GM18867 (cell line): ENCODE data around the gene TMEM184B.
"Not testable (repeated sequence)": the region's sequence is repeated elsewhere in the genome, so short reads cannot be mapped to it uniquely, and the experiment has no call there.

Source experiments
- ATAC-seq: cut with Tn5 transposase; IDR thresholded peaks from one replicate; pipeline ENCODE4 v1.9.1; 2021; ENCODE audit warnings: mild to moderate bottlenecking, moderate library complexity; ENCODE audit not compliant: unreplicated experiment

Gene TMEM184B

DNA sequence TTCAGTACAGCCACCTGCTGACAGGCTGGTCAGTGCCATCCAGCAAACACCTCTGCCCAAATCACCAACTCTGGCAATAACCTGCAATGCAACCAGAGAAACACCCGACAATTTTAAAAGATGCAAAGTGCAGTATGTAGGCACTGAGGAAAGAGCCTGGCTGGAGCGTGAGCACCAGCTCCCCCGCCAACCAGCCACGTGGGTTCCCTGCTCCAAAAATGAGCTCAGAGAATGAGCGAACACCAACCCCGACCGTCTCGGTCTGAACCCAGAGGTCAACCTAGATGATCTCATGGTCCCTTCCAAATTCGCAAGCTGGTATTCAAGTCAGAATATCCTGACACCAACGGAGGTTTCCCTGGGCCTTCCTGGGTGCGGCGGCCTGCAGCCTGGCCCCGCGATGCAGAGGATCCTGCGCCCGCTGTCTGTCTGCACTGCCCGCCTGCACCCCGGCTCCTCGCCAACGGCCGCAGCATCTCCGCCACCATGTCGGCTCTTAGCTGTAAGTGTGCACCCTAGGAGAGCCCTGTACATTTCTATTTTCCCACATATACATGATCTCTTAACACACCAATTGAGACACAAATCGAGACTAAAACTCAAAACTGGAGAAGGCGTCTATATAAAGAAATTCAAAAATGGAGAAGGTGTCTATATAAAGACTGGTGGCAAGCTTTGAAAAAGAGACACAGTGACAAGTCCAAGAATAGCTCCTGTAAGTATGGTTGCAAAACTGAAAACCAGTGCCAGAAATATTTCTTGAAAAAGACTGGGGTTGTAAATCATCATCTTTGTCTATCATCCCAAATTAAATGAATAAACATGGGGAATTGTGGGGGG lies 22.8 kb downstream of the TMEM184B start:
- no peak for ATAC-seq

- no peak for ATAC-seq
These were observed 23.5 kb downstream of the TMEM184B start for GRCh38 chr22:38249301-38249700.

GRCh38 chr22:38248280-38248679 lies 24.5 kb downstream of the TMEM184B start:
- ATAC-seq, result no peak

DNA sequence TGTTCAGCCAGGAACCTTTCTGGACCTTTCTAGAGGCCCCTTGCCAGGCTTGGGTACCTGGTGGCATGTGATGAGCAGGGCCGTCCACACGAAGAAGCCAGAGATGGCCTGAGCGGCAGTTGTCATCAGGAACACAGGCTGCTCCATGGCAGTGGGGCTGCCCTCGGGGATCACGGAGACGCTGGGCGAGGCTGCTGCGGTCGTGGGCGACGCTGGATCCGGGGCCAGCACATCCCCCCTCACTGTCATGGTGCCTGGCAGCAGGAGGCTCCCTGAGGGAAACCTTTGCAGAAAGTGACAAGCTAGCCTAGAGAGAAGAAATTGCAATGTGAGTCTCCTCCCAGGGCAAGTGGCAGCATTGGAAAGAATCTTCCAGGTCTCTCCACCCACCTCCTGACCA lies 25.1 kb downstream of the TMEM184B start:
- ATAC-seq, result no peak

DNA sequence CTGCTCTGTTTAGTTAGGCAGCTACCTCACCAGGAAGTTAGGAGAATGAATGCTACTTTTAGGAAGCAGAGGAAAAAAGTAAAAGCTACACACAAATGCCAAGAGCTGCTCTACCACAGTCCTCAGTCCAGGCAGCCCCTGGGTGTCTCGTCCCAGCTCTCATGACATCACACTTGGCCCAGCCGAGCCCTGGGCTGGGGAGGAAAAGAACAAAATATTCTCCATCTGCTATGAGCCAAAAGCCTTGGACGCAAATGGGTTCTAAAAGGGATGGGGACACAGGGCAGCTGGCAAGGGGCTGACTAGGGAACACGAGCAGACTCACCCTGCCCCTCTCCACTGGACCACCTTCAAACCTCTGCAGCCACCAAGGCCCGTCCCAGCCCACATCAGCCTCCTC lies 26.1 kb downstream of the TMEM184B start:
- no peak for ATAC-seq

GRCh38 chr22:38246046-38246658 lies 26.7 kb downstream of the TMEM184B start:
- no peak for ATAC-seq

DNA sequence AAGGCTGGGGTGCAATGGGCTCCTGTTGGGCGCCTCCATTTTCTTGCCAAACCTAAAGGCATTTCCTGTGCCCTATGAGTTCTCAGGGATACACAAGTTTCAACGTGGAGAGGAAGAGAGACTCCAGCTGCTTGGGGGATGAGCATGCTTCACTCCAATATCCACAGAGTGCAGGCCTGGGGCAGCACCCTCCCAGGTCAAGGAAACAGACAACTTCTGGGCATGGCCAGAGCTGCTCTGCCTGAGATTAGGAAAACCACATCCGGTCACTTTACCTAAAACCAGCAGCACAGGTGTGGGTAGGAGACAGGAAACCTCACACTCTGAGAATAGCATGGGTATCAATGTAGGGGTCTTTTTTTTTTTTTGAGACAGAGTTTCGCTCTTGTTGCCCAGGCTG lies 28.7 kb downstream of the TMEM184B start:
- ATAC-seq, result no peak

- ATAC-seq, result no peak
These were observed 29.6 kb downstream of the TMEM184B start for GRCh38 chr22:38243007-38243765.

- no peak for ATAC-seq
These were observed 32.0 kb downstream of the TMEM184B start for GRCh38 chr22:38240734-38241252.

DNA sequence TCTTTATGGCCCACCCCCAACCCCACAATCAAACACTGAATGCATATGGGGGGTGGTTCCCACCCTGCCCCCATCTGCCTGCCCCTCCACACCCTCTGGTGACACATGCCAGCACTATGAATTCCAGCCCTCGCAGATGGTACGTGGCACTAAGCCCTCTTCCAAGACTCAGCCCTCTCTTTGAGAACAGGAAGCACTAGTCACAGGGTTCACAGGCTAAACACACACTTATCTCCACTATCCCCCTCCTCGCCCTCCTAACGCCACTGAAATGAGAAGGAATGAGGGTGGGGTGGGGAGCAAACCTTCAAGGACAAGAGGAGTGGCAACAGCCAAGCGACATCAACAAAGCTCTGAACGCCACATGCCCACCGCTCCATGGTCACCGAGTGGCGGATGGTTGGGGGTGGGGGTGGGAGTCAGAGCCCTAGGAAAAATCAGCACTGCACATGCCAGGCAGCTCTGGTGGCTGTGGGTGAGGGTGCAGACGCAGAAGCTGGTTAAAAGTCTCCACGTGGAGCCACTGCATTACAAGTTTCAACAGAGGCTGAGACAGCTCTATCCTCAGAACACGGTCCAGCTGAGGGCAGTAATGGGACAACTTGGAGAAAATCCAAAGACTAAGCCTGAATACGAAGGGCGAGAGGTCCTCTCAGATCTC lies 33.6 kb downstream of the TMEM184B start:
- no peak for ATAC-seq

DNA sequence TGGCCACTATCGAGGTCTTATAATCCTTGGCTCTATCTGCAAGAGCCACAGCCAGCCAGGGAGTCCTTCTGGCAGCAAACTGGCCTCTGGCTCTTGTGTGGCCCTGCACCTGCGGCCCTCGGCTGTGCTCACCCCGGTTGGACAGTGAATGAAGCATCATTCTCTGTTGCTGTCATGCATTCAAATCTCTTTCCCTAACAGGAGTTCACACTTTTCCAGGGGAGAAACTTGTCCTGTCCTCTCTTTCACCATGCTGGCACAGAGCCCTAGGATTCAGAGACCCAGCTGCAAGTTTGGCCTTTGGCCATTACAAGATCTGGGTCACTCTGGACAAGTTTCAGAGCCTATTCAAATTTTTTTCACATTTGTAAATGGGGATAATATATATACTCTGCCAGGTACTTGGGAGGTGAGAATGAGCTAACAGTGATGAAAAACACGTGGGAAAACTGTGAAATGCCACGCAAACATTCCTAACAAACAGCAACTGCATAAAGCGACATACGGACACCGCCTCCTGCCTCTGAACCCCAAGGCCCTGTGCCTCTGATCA lies 34.2 kb downstream of the TMEM184B start:
- ATAC-seq, result no peak

DNA sequence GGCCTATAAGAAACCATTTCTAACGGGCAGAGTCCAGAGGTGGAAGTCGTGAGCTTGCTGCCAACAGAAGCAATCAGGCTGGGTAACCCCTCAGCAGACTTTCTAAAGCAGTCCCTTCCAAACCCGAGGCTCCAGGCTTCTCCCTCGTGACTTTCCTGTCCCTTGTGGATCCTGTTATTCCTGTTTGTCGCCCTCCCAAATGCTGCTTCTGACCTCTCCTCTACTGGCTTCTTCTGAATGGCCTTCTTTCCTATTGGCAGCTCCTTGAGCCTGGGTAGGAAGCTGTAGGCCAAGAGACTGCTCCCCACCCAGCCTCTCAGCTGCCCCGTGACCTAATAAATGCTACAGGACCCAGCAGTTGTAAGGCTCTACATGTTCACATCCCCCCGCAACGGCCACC lies 36.0 kb downstream of the TMEM184B start:
- no peak for ATAC-seq

GRCh38 chr22:38235240-38235850 lies 37.5 kb downstream of the TMEM184B start:
- no peak for ATAC-seq

DNA sequence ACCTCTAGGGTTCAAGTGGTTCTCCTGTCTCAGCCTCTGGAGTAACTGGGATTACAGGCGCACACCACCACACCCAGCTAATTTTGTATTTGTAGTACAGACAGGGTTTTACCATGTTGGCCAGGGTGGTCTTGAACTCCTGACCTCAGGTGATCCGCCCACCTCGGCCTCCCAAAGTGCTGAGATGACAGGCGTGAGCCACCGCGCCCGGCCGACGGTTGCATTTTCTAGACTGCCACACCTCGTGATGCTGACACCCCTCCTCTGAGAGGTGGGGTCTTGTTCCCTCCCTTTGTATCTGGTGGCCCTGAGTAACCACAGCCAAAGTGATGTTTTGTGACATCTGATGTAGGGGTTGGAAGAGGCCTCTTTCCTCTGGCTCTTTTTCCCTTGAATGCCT lies 39.0 kb downstream of the TMEM184B start:
- ATAC-seq, result not testable (repeated sequence)

DNA sequence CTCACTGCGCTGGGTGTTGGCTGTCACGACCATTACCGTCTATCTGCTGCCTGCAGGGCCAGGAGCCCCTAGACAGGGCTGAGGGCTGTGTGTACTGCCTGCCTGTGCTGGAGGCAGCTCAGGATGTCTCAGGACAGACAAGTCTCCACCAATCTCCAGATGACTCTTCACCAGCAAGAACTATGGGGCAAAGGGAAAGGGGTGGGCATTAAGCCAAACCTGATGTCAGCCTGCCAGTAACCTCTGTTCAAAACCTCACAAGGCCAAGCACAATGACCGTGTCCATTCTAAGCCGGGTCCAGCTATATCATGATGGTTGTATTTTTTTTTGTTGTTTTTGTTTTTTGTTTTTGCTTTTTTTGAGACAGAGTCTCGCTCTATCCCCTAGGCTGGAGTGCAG lies 39.4 kb downstream of the TMEM184B start:
- no peak for ATAC-seq

- no peak for ATAC-seq
These were observed 40.6 kb downstream of the TMEM184B start for GRCh38 chr22:38232196-38232595.

GRCh38 chr22:38230916-38231315 lies 41.9 kb downstream of the TMEM184B start:
- no peak for ATAC-seq

GRCh38 chr22:38230108-38230825 lies 42.5 kb downstream of the TMEM184B start:
- ATAC-seq, result no peak

- no peak for ATAC-seq
These were observed 43.7 kb downstream of the TMEM184B start for GRCh38 chr22:38228873-38229740.
